K562 (cell line): ENCODE measurements around the gene TIGD4. TPM values are rescaled to one million over a fixed set of nuclear protein-coding genes. Genes with fewer than 3 reads are reported as not detected.
A peak's percentile ranks its signal among the peaks of the same experiment; 100 is the strongest.

Experiments
- ATF2 ChIP-seq: sonication (generic); formaldehyde crosslinking; IDR thresholded peaks from 2 replicates; pipeline ENCODE4 v1.8.1; 2022; ENCODE audit warnings: missing genetic modification reagents
- CBFA2T2 ChIP-seq: fragments of 450-650 bp; conservative IDR thresholded peaks from 2 replicates; pipeline ENCODE4 v1.6.1; 2017; ENCODE audit warnings: mild to moderate bottlenecking
- CC2D1A ChIP-seq: fragments of 450-650 bp; IDR thresholded peaks from 2 replicates; pipeline ENCODE4 v1.6.1; 2017; ENCODE audit warnings: mild to moderate bottlenecking
- CREB5 ChIP-seq: fragments of 250-450 bp; sonication (Bioruptor Pico); IDR thresholded peaks from 2 replicates; pipeline ENCODE4 v1.5.0; 2020; ENCODE audit warnings: mild to moderate bottlenecking
- DIDO1 ChIP-seq: fragments of 450-650 bp; IDR thresholded peaks from 2 replicates; pipeline ENCODE4 v1.6.1; 2016; ENCODE audit warnings: low read depth, missing biosample characterization, missing genetic modification characterization
- FOS ChIP-seq: IDR thresholded peaks from 3 replicates; pipeline ENCODE4 v1.6.1; 2011; ENCODE audit not compliant: insufficient read length; ENCODE audit errors: extremely low read depth
- FOSL1 ChIP-seq: fragments of 200-800 bp; sonication (Bioruptor generic); conservative IDR thresholded peaks from 2 replicates; pipeline ENCODE4 v1.6.1; 2016; ENCODE audit warnings: missing genetic modification characterization, missing compliant biosample characterization
- PCBP2 ChIP-seq: fragments of 200-400 bp; formaldehyde crosslinking; IDR thresholded peaks from 2 replicates; pipeline ENCODE4 v1.6.1; 2018; ENCODE audit warnings: low read length, low read depth, mild to moderate bottlenecking, moderate library complexity; ENCODE audit not compliant: poor library complexity, severe bottlenecking
- SMAD3 ChIP-seq: fragments of 450-650 bp; formaldehyde crosslinking; conservative IDR thresholded peaks from 2 replicates; pipeline ENCODE4 v1.4.0; 2020; ENCODE audit warnings: mild to moderate bottlenecking
- XRCC3 ChIP-seq: fragments of 450-650 bp; IDR thresholded peaks from 2 replicates; pipeline ENCODE4 v1.6.1; 2017; ENCODE audit warnings: mild to moderate bottlenecking, moderate library complexity
- ZEB2 ChIP-seq: fragments of 450-650 bp; IDR thresholded peaks from 2 replicates; pipeline ENCODE4 v1.6.1; 2016
- ZNF12 ChIP-seq: sonication (generic); formaldehyde crosslinking; IDR thresholded peaks from 2 replicates; pipeline ENCODE4 v1.4.0; 2020; ENCODE audit warnings: mild to moderate bottlenecking, missing genetic modification reagents
- ZNF133 ChIP-seq: fragments of 250-450 bp; sonication (Bioruptor Pico); IDR thresholded peaks from 2 replicates; pipeline ENCODE4 v1.4.0; 2020; ENCODE audit warnings: mild to moderate bottlenecking
- ZNF274 ChIP-seq: IDR thresholded peaks from 2 replicates; pipeline ENCODE4 v1.6.1; 2011; ENCODE audit warnings: low read depth, mild to moderate bottlenecking, low read length, moderate library complexity, borderline replicate concordance
- polyA plus RNA-seq, 8 experiments: library from polyadenylated mRNA; depleted of rRNA in 4 of 8; stranded (reverse) in 5 of 8; unstranded in 3 of 8; fragments of >200 nt; fragmentation: Nextera tagmentation in 2 of 8; fragmentation: Illumina TruSeq in 1 of 8; extraction: Ambion mirVana in 2 of 8; extraction: Trizol in 1 of 8; gene quantifications; 2 replicates each; pipeline versions ENCODE4 v1.2.1 to v1.2.3, GENCODE V29; 2011 to 2014; ENCODE audit warnings: inconsistent platforms in 1 of 8, missing spikeins in 1 of 8
- total RNA-seq, 7 experiments: library from RNA; depleted of rRNA in 6 of 7; stranded (reverse); fragments of >200 nt in 6 of 7; fragmentation: Illumina TruSeq in 2 of 7; extraction: Trizol in 2 of 7; gene quantifications; 2 replicates each; pipeline versions ENCODE4 v1.2.1 to v1.2.3, GENCODE V29; 2011 to 2021; ENCODE audit warnings: low replicate concordance in 1 of 7
- TF ChIP-seq, protein P1 (sequence below): fragments of 450-650 bp; IDR thresholded peaks from 2 replicates; pipeline ENCODE4 v1.6.1; 2014; ENCODE audit warnings: low read depth, mild to moderate bottlenecking, moderate library complexity, borderline replicate concordance
- TF ChIP-seq, protein P2 (sequence below), 2 experiments: fragments of 150-350 bp in 1 of 2; IDR thresholded peaks; 2 replicates each; pipeline ENCODE4 v1.6.1; 2012 to 2016; ENCODE audit warnings: low read depth in 2 of 2, low read length in 2 of 2, mild to moderate bottlenecking in 1 of 2, moderate library complexity in 1 of 2
- TF ChIP-seq, protein P3 (sequence below): fragments of 450-650 bp; IDR thresholded peaks from 2 replicates; pipeline ENCODE4 v1.6.1; 2016; ENCODE audit warnings: mild to moderate bottlenecking

TIGD4 gene
- total and polyA plus RNA-seq, 9 of the 15 experiments (the other 6 are each of a cell fraction or from before 2014, with no cell fraction given): 0.07 to 0.28 (median 0.18) TPM

DNA sequence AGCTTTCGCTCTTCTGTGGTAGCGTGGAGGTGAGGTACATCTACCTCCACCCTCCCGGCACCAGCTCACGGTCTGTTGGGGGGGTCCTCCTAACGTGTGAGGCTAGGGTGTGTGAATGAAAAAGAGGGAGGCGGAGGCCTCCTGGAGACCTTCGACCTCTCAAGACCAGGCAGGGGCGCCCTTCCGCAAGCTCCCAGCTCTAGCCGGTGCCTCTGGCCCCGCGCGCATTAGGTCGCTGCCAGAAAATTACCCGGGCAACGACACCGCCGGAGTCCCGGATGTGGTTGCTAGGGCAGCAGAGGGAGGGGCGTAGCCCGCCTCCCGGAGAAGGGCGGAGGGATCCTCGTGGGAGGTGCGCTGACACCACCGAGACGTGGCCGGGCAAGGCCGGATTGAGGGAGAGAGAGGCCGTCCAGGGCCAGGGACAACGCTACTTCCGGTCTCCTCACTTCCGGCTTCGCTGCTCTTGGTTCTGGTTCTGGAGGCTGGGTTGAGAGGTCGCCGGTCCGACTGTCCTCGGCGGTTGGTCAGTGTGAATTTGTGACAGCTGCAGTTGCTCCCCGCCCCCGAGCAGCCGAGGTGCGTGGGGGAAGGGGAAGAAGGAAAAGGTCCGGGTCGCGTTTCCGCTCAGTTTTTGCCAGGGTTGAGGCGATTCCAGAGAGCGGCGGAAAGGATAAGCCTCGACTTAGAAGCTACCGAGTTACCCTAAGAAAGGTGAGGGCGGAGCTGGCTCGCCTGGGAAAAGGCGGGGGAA, at the start of gene TIGD4, which contains the start of gene ARFIP1 (continued):
- TF ChIP-seq DIDO1 (0 out of 2 replicates have a peak, but pooled peaks have one; percentile 78), XRCC3 (no peak), ATF2 (no peak), CC2D1A (0 out of 2 replicates have a peak, but pooled peaks have one; percentile 11), ZNF12 (CRISPR knock-in tag) (no peak), CREB5 (CRISPR knock-in tag) (no peak), ZNF274 (no peak), SMAD3 (CRISPR knock-in tag) (no peak), ZNF133 (CRISPR knock-in tag) (no peak), ZEB2 (peak; percentile 38; the same call in 1 of the 2 replicates), CBFA2T2 (no peak), PCBP2 (no peak), FOS (no peak), FOSL1 (tag) (no peak)
- TF ChIP-seq, protein P1, sequence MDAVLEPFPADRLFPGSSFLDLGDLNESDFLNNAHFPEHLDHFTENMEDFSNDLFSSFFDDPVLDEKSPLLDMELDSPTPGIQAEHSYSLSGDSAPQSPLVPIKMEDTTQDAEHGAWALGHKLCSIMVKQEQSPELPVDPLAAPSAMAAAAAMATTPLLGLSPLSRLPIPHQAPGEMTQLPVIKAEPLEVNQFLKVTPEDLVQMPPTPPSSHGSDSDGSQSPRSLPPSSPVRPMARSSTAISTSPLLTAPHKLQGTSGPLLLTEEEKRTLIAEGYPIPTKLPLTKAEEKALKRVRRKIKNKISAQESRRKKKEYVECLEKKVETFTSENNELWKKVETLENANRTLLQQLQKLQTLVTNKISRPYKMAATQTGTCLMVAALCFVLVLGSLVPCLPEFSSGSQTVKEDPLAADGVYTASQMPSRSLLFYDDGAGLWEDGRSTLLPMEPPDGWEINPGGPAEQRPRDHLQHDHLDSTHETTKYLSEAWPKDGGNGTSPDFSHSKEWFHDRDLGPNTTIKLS: peak; percentile 76; the same call in 1 of the 2 replicates
- TF ChIP-seq, protein P2, sequence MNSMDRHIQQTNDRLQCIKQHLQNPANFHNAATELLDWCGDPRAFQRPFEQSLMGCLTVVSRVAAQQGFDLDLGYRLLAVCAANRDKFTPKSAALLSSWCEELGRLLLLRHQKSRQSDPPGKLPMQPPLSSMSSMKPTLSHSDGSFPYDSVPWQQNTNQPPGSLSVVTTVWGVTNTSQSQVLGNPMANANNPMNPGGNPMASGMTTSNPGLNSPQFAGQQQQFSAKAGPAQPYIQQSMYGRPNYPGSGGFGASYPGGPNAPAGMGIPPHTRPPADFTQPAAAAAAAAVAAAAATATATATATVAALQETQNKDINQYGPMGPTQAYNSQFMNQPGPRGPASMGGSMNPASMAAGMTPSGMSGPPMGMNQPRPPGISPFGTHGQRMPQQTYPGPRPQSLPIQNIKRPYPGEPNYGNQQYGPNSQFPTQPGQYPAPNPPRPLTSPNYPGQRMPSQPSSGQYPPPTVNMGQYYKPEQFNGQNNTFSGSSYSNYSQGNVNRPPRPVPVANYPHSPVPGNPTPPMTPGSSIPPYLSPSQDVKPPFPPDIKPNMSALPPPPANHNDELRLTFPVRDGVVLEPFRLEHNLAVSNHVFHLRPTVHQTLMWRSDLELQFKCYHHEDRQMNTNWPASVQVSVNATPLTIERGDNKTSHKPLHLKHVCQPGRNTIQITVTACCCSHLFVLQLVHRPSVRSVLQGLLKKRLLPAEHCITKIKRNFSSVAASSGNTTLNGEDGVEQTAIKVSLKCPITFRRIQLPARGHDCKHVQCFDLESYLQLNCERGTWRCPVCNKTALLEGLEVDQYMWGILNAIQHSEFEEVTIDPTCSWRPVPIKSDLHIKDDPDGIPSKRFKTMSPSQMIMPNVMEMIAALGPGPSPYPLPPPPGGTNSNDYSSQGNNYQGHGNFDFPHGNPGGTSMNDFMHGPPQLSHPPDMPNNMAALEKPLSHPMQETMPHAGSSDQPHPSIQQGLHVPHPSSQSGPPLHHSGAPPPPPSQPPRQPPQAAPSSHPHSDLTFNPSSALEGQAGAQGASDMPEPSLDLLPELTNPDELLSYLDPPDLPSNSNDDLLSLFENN (IDR thresholded peaks at IDR 0.05; ENCODE audit: low read depth in 2 of 2, low read length in 2 of 2): 0 out of 4 replicates have a peak, but pooled peaks of 1 of the 2 experiments have one; percentile 23
- TF ChIP-seq, protein P3, sequence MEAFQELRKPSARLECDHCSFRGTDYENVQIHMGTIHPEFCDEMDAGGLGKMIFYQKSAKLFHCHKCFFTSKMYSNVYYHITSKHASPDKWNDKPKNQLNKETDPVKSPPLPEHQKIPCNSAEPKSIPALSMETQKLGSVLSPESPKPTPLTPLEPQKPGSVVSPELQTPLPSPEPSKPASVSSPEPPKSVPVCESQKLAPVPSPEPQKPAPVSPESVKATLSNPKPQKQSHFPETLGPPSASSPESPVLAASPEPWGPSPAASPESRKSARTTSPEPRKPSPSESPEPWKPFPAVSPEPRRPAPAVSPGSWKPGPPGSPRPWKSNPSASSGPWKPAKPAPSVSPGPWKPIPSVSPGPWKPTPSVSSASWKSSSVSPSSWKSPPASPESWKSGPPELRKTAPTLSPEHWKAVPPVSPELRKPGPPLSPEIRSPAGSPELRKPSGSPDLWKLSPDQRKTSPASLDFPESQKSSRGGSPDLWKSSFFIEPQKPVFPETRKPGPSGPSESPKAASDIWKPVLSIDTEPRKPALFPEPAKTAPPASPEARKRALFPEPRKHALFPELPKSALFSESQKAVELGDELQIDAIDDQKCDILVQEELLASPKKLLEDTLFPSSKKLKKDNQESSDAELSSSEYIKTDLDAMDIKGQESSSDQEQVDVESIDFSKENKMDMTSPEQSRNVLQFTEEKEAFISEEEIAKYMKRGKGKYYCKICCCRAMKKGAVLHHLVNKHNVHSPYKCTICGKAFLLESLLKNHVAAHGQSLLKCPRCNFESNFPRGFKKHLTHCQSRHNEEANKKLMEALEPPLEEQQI: no peak
